G401 (cell line): ENCODE data around the gene MT1X. TPM values are rescaled to one million over a fixed set of nuclear protein-coding genes. Genes with fewer than 3 reads are reported as not detected.

ENCODE experiments used
- DNase-seq: peaks from one replicate; pipeline ENCODE4 v3.0.0-alpha.2; 2015; ENCODE audit warnings: low spot score
- in situ Hi-C: cut with HindIII; loops from 2 replicates; pipeline ENCODE4 v1.10.0; 2016; ENCODE audit warnings: low sequenced_read_pairs, mixed read lengths
- total RNA-seq: library from RNA; depleted of rRNA; stranded (reverse); fragments of >200 nt; shearing (Covaris generic); gene quantifications from 2 replicates; pipeline ENCODE4 v1.2.3, GENCODE V29; 2014; rRNA removed

MT1X gene
- total RNA-seq, 1 experiment from 2014 or later: not detected

DNA sequence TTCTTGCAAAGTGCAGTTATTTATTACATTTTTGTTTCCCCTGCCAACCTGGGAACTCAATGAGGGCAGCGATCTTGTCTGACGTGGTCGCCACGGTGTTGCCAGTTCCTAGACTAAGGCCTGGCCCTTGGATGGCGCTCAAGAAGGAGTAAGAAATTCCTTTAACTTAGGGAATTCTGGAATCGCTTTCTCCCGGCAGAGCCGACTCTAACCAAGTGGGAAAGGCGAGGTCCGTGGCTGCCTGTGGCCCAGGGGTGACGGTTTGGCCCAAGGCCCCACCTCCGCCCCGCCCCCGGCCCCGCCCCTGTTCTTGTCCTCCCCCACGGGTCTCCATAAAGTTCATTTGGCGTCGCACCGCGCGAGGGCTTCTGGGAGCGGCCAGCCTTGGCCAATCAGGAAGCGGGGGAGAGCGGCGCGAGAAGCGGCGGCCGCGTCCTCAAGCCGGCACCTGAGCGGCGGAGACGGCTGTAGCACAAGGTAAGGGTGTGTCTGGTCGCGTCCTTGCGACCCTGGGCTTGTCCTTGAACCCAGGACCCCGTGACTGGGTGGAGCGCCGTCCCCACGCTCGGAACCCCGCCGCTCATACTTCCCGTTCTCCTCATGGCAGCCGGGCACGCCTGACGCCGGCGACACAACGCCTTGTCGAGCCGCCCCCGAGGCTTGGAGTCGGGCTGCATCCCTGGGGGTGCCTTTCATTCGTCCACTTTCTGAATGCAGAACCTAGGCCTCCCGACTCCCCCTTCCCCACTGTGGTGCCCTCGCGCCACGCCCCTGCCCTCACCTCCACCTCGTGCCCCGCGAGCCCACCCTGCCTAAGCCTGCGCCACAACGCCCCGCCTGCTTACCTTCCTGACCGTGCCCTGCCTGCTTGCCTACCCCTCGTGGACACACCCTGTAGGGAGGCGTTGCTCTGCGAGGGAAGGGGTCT, 47.7 kb downstream of the MT1X start, which contains the start of gene NUP93:
NUP93 (plus strand) TSS at position 395 of the 928 bp plus-strand sequence. CDS start 18,119 bp downstream, outside the sequence.
- in situ Hi-C loops: no loop called here
- DNase-seq: peak; percentile 93

DNA sequence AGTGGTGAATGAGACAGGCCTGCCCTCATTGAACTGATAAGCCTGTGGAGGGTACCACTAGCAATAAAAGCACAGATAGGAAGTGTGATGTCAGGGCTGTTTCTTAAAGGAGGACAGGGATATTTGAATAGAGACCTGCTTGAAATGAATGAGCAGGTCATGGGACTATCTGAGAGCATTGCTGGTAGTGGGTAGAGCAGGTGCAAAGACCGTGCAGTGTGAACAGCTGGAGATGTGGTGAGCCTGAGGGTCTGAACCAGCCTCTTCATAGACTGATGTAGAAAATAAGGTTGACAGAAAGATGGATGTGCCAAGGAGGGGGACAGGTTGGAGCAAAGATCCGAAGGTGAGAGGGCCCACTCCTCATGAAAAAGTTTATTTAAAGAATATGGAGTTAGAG, 50.1 kb downstream of the MT1X start:
- in situ Hi-C loops: no loop called here
- DNase-seq: no peak

DNA sequence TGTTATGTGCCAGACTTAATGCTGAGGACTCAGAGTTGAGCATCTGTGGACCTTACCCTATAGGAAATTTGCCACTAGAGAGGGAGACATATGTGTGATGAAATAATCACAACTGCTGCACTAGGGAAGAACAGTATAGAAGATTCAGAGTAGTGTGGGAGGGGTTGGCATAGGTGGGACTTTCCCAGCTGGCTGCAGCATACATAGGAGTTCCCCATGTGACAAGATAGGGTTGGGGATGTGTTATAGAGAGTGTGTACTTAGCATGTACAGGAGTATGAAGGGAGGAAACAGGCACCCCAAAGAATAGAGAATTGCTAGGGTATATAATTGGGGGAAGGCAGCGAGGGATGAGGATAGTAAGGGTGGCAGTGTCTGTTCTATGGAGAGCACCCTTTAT, 50.6 kb downstream of the MT1X start:
- in situ Hi-C loops: no loop called here
- no peak for DNase-seq

Other genes with a start within 250 kb of the MT1X start
- 106 and 165 TPM in 2 replicates for gene NUDT21, start 231.1 kb upstream of the MT1X start, total RNA-seq
- gene OGFOD1, start 230.9 kb upstream of the MT1X start, total RNA-seq: 69.8 and 82.3 TPM in 2 replicates
- gene BBS2, start 162.4 kb upstream of the MT1X start, total RNA-seq: 72.5 and 83.8 TPM in 2 replicates
- not detected in 2 replicates for gene MT4, start 117.4 kb upstream of the MT1X start, total RNA-seq
- not detected in 2 replicates for gene MT3, start 92.9 kb upstream of the MT1X start, total RNA-seq
- gene MT2A, start 73.9 kb upstream of the MT1X start, total RNA-seq: 0.43 TPM in 1 of 2 replicates, not detected in the other
- not detected in 2 replicates for gene MT1E, start 56.7 kb upstream of the MT1X start, total RNA-seq
- gene MT1M, start 49.8 kb upstream of the MT1X start, total RNA-seq: not detected in 2 replicates
- not detected in 2 replicates for gene MT1A, start 43.8 kb upstream of the MT1X start, total RNA-seq
- gene MT1B, start 30.6 kb upstream of the MT1X start, total RNA-seq: not detected in 2 replicates
- not detected in 2 replicates for gene MT1F, start 24.5 kb upstream of the MT1X start, total RNA-seq
- gene MT1G, start 14.4 kb upstream of the MT1X start, total RNA-seq: not detected in 2 replicates
- not detected in 2 replicates for gene MT1H, start 12.7 kb upstream of the MT1X start, total RNA-seq
- 112 and 136 TPM in 2 replicates for gene NUP93, start 47.7 kb downstream of the MT1X start, total RNA-seq
- 0.25 TPM in 1 of 2 replicates, not detected in the other for gene SLC12A3, start 182.7 kb downstream of the MT1X start, total RNA-seq
- gene HERPUD1, start 249.7 kb downstream of the MT1X start, total RNA-seq: 49.0 and 75.8 TPM in 2 replicates